Fibroblast of lung (primary cell): ENCODE data around the gene ABCA13. TPM values are rescaled to one million over a fixed set of nuclear protein-coding genes. Genes with fewer than 3 reads are reported as not detected.

Experiments used
- DNase-seq, 2 donors: peaks; one replicate each; pipeline versions ENCODE4 v3.0.0 to v3.0.0-alpha.2; 2010; ENCODE audit warnings: low read depth in 2 of 2
- H2AFZ ChIP-seq: 2 replicates; pipeline ENCODE4 v1.5.1; 2012; ENCODE audit warnings: low read length, control low read depth, inconsistent platforms
- H3K27ac ChIP-seq: 2 replicates; pipeline ENCODE4 v1.5.1; 2011; ENCODE audit warnings: low read length, control low read depth; ENCODE audit not compliant: insufficient read depth
- H3K27me3 ChIP-seq: 2 replicates; pipeline ENCODE4 v1.5.1; 2011; ENCODE audit warnings: mild to moderate bottlenecking, low read length; ENCODE audit not compliant: control insufficient read depth, insufficient read depth
- H3K36me3 ChIP-seq: 2 replicates; pipeline ENCODE4 v1.5.1; 2011; ENCODE audit warnings: low read length; ENCODE audit not compliant: control insufficient read depth, insufficient read depth
- H3K4me1 ChIP-seq: 2 replicates; pipeline ENCODE4 v1.5.1; 2011; ENCODE audit warnings: low read length; ENCODE audit not compliant: control insufficient read depth, insufficient read depth; ENCODE audit errors: extremely low read depth
- H3K4me2 ChIP-seq: 2 replicates; pipeline ENCODE4 v1.5.1; 2011; ENCODE audit warnings: low read length, control low read depth; ENCODE audit not compliant: insufficient read depth; ENCODE audit errors: extremely low read depth
- H3K4me3 ChIP-seq, 4 experiments: fragments of 200-600 bp in 1 of 4; sonication (generic) in 1 of 4; replicated peaks in 1 of 4; 2 replicates each; pipeline ENCODE4 v1.5.1; 2011 to 2016; ENCODE audit warnings: low read length in 4 of 4, low read depth in 3 of 4, mild to moderate bottlenecking in 3 of 4, control low read depth in 2 of 4, inconsistent platforms in 1 of 4, mixed read lengths in 1 of 4; ENCODE audit not compliant: insufficient read depth in 1 of 4; ENCODE audit errors: control extremely low read depth in 1 of 4
- H3K79me2 ChIP-seq: 2 replicates; pipeline ENCODE4 v1.5.1; 2012; ENCODE audit warnings: mild to moderate bottlenecking, low read length, inconsistent platforms; ENCODE audit not compliant: control insufficient read depth, insufficient read depth
- H3K9ac ChIP-seq: 2 replicates; pipeline ENCODE4 v1.5.1; 2011; ENCODE audit warnings: mild to moderate bottlenecking, low read length, control low read depth; ENCODE audit not compliant: insufficient read depth
- H3K9me3 ChIP-seq: 2 replicates; pipeline ENCODE4 v1.5.1; 2012; ENCODE audit warnings: low read depth, low read length; ENCODE audit not compliant: control insufficient read depth, insufficient read depth
- H4K20me1 ChIP-seq: 2 replicates; pipeline ENCODE4 v1.5.1; 2011; ENCODE audit warnings: low read length; ENCODE audit not compliant: control insufficient read depth, insufficient read depth; ENCODE audit errors: extremely low read depth
- CTCF ChIP-seq, 2 donors: IDR thresholded peaks in 1 of 2; conservative IDR thresholded peaks in 1 of 2; 1 replicate in 1 of 2; 2 replicates in 1 of 2; pipeline ENCODE4 v1.5.1; 2011 to 2012; ENCODE audit warnings: low read length in 2 of 2, control low read depth in 1 of 2, inconsistent platforms in 1 of 2, low read depth in 1 of 2, mild to moderate bottlenecking in 1 of 2
- EZH2 ChIP-seq: IDR thresholded peaks from 2 replicates; pipeline ENCODE4 v1.5.1; 2012; ENCODE audit warnings: low read length, control low read depth, mild to moderate bottlenecking; ENCODE audit errors: missing control alignments
- polyA plus RNA-seq, 2 donors: library from polyadenylated mRNA; depleted of rRNA in 1 of 2; stranded (reverse) in 1 of 2; unstranded in 1 of 2; fragments of >200 nt; gene quantifications; 2 replicates each; pipeline ENCODE4 v1.2.1, GENCODE V29; 2011 to 2012; ENCODE audit warnings: missing spikeins in 1 of 2
- total RNA-seq: library from RNA; depleted of rRNA; stranded (reverse); fragments of >200 nt; gene quantifications from 2 replicates; pipeline ENCODE4 v1.2.1, GENCODE V29; 2014

The ABCA13 gene
- total and polyA plus RNA-seq, 2 donors (not counting 1 experiment from before 2014, with no cell fraction given), result 0.08 to 10.9 TPM

- H3K4me3 ChIP-seq, result no peak overlapping the region
- no peaks in the 10 kb centered on the region for H3K36me3 ChIP-seq
- no peaks in the 10 kb centered on the region for H3K79me2 ChIP-seq
- H3K27ac ChIP-seq, result no peak overlapping the region
- TF ChIP-seq EZH2 (no peak), CTCF (conservative IDR thresholded peaks at IDR 0.05 in 1 of 2, IDR thresholded peaks at IDR 0.05 in 1 of 2; ENCODE audit: low read depth in 1 of 2, low read length in 2 of 2) (no peak)
- H3K9me3 ChIP-seq, result no peaks in the 10 kb centered on the region
- no peaks in the 10 kb centered on the region for H4K20me1 ChIP-seq
- no peak overlapping the region for H3K9ac ChIP-seq
- DNase-seq, result no peak
- H3K4me2 ChIP-seq, result no peak overlapping the region
- no peaks in the 10 kb centered on the region for H3K27me3 ChIP-seq
- H3K4me1 ChIP-seq, result no peaks in the 10 kb centered on the region
- no peak overlapping the region for H2AFZ ChIP-seq
Observed at GRCh38 chr7:48660306-48660870, 489.1 kb downstream of the ABCA13 start.

DNA sequence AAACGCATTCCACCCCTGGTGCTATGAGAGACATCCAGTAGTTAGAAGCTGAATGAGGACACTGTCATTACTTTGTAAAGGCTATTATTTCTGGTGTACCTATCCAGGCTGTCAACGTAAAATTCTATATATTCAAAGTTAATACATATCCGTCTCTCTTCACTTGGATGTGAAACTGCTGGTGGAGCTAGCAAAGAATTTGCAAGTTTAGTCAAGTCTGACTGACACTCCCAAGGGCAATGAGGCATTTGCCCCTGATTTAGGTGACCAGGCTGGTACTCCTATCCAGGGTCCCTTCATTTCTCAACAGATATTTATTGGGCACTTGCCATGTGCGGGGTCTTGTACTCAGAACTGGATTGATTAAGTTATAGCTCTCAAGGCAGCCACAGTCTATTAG is 493.0 kb downstream of the ABCA13 start:
- no peak overlapping the region for H3K4me3 ChIP-seq
- H2AFZ ChIP-seq, result no peak overlapping the region
- no peaks in the 10 kb centered on the region for H3K36me3 ChIP-seq
- H4K20me1 ChIP-seq, result no peaks in the 10 kb centered on the region
- H3K4me2 ChIP-seq, result no peak overlapping the region
- H3K9ac ChIP-seq, result no peak overlapping the region
- no peaks in the 10 kb centered on the region for H3K4me1 ChIP-seq
- no peak for DNase-seq
- H3K27me3 ChIP-seq, result no peaks in the 10 kb centered on the region
- TF ChIP-seq CTCF (conservative IDR thresholded peaks at IDR 0.05 in 1 of 2, IDR thresholded peaks at IDR 0.05 in 1 of 2; ENCODE audit: low read depth in 1 of 2, low read length in 2 of 2), result no peak
- no peak for TF ChIP-seq EZH2
- no peaks in the 10 kb centered on the region for H3K79me2 ChIP-seq
- H3K27ac ChIP-seq, result no peak overlapping the region
- no peaks in the 10 kb centered on the region for H3K9me3 ChIP-seq

GRCh38 chr7:48665353-48666135 is 494.3 kb downstream of the ABCA13 start:
- Histone ChIP-seq H3K9ac (no peak overlapping the region), H3K79me2 (no peaks in the 10 kb centered on the region), H4K20me1 (no peaks in the 10 kb centered on the region), H3K27ac (no peak overlapping the region), H2AFZ (no peak overlapping the region), H3K4me2 (no peak overlapping the region), H3K4me1 (no peaks in the 10 kb centered on the region), H3K9me3 (no peaks in the 10 kb centered on the region), H3K27me3 (no peaks in the 10 kb centered on the region), H3K4me3 (no peak overlapping the region), H3K36me3 (no peaks in the 10 kb centered on the region)
- no peak for TF ChIP-seq CTCF (conservative IDR thresholded peaks at IDR 0.05 in 1 of 2, IDR thresholded peaks at IDR 0.05 in 1 of 2; ENCODE audit: low read depth in 1 of 2, low read length in 2 of 2)
- no peak for TF ChIP-seq EZH2
- DNase-seq, result no peak
